OCI-LY3 (cell line): Measurements from ENCODE around the gene KIAA1328.

Experiments
- H2AFZ ChIP-seq: fragments of 200-600, 300-600 bp; shearing (Covaris generic); 2 replicates; pipeline ENCODE4 v1.6.0; 2014; ENCODE audit warnings: antibody characterized with exemption, low read depth, low read length
- H3K27ac ChIP-seq: fragments of 200-600, 300-600 bp; sonication (generic); 2 replicates; pipeline ENCODE4 v1.5.1; 2014; ENCODE audit warnings: mild to moderate bottlenecking, low read length, moderate library complexity, mixed read lengths
- H3K27me3 ChIP-seq: fragments of 200-600, 300-600 bp; sonication (generic); 2 replicates; pipeline ENCODE4 v1.6.1; 2014; ENCODE audit warnings: low read depth, low read length, mixed read lengths
- H3K36me3 ChIP-seq: fragments of 200-600, 300-600 bp; sonication (generic); replicated peaks from 2 replicates; pipeline ENCODE3; 2014; ENCODE audit warnings: low read depth, low read length, mixed read lengths
- H3K4me1 ChIP-seq: fragments of 300-600, 200-600 bp; sonication (generic); 2 replicates; pipeline ENCODE4 v1.6.1; 2014; ENCODE audit warnings: low read length, mixed read lengths
- H3K4me2 ChIP-seq: fragments of 200-600, 300-600 bp; sonication (generic); 2 replicates; pipeline ENCODE4 v1.6.1; 2014; ENCODE audit warnings: low read length, mixed read lengths
- H3K4me3 ChIP-seq: fragments of 300-600, 200-600 bp; sonication (generic); 2 replicates; pipeline ENCODE4 v1.5.1; 2014; ENCODE audit warnings: antibody characterized with exemption, mild to moderate bottlenecking, low read length, moderate library complexity
- H3K79me2 ChIP-seq: fragments of 300-600, 200-600 bp; shearing (Covaris generic); 2 replicates; pipeline ENCODE4 v1.6.1; 2014; ENCODE audit warnings: mild to moderate bottlenecking, low read length, mixed read lengths
- H3K9ac ChIP-seq: fragments of 300-600, 200-600 bp; shearing (Covaris generic); 2 replicates; pipeline ENCODE4 v1.6.0; 2014; ENCODE audit warnings: mild to moderate bottlenecking, low read length, moderate library complexity
- H3K9me3 ChIP-seq: fragments of 200-600, 300-600 bp; shearing (Covaris generic); 2 replicates; pipeline ENCODE4 v1.6.1; 2014; ENCODE audit warnings: low read length, mixed read lengths; ENCODE audit not compliant: insufficient read depth
- H4K20me1 ChIP-seq: fragments of 200-600, 300-600 bp; sonication (generic); 2 replicates; pipeline ENCODE4 v1.6.1; 2016; ENCODE audit warnings: low read length, mixed read lengths; ENCODE audit not compliant: insufficient read depth
- EZH2phosphoT487 ChIP-seq: fragments of 200-600 bp; shearing (Covaris generic); IDR thresholded peaks from 2 replicates; pipeline ENCODE4 v1.6.1; 2018; ENCODE audit warnings: antibody characterized with exemption, mixed run types, low read depth
- TF ChIP-seq, protein P1 (sequence below): fragments of 200-600, 300-600 bp; sonication (generic); IDR thresholded peaks from 2 replicates; pipeline ENCODE4 v1.5.1; 2014; ENCODE audit warnings: antibody characterized with exemption, low read length, low read depth

Gene KIAA1328

DNA sequence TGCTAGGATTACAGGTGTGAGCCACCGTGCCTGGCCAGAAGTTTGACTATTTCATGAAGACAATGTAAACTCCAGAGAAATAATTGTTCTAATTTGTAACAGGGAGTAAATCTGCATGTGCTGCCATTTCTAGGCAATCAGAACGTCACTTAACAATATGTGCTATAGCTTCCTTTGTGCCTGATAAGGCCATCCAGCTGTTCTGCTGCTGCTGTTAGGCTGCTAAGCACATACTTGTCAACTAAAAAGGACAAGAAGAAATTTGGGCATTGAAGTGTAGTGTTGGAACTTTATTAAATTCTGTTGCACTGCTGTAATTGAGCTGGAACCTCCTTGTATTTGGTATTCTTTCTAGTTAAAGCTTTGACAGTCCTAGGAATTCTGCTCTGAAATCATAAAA, 57.1 kb downstream of the KIAA1328 start:
- no peaks in the 10 kb centered on the region for H3K79me2 ChIP-seq
- no peak overlapping the region for H3K4me2 ChIP-seq
- H3K9me3 ChIP-seq, result no peaks in the 10 kb centered on the region

DNA sequence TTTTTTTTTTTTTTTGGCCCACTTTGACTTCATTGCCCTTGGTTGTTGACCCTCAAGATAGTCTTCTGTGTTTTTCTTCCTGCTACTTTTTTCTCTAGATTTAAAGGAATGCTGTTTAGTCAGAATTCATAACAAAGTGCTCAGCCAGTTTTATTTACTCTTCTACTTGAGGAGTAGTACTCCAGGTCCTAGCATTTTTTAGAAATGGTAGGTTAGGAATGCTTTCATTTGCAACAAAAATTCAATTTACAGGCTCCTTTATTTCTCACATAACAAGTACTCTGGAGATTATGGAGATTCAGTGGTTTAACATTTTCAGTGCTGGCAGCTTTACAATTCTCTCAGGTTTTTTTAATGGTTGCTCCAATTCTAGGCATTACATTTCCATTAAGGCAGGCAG, 58.2 kb downstream of the KIAA1328 start:
- H3K4me3 ChIP-seq, result no peak overlapping the region
- H3K4me2 ChIP-seq, result no peak overlapping the region
- no peaks in the 10 kb centered on the region for H3K27me3 ChIP-seq
- no peaks in the 10 kb centered on the region for H3K79me2 ChIP-seq
- H3K9me3 ChIP-seq, result no peaks in the 10 kb centered on the region
- no peaks in the 10 kb centered on the region for H3K36me3 ChIP-seq
- H2AFZ ChIP-seq, result no peak overlapping the region
- H3K4me1 ChIP-seq, result no peaks in the 10 kb centered on the region
- TF ChIP-seq EZH2phosphoT487, result no peak
- TF ChIP-seq, protein P1, sequence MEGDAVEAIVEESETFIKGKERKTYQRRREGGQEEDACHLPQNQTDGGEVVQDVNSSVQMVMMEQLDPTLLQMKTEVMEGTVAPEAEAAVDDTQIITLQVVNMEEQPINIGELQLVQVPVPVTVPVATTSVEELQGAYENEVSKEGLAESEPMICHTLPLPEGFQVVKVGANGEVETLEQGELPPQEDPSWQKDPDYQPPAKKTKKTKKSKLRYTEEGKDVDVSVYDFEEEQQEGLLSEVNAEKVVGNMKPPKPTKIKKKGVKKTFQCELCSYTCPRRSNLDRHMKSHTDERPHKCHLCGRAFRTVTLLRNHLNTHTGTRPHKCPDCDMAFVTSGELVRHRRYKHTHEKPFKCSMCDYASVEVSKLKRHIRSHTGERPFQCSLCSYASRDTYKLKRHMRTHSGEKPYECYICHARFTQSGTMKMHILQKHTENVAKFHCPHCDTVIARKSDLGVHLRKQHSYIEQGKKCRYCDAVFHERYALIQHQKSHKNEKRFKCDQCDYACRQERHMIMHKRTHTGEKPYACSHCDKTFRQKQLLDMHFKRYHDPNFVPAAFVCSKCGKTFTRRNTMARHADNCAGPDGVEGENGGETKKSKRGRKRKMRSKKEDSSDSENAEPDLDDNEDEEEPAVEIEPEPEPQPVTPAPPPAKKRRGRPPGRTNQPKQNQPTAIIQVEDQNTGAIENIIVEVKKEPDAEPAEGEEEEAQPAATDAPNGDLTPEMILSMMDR, result no peak
- no peak overlapping the region for H3K9ac ChIP-seq
- no peak overlapping the region for H3K27ac ChIP-seq
- no peaks in the 10 kb centered on the region for H4K20me1 ChIP-seq

More for the DNA sequence above, 57.1 kb downstream of the KIAA1328 start:
- Histone ChIP-seq H3K9ac (no peak overlapping the region), H3K4me1 (no peaks in the 10 kb centered on the region), H3K36me3 (no peaks in the 10 kb centered on the region), H2AFZ (no peak overlapping the region), H3K4me3 (no peak overlapping the region), H4K20me1 (no peaks in the 10 kb centered on the region), H3K27ac (no peak overlapping the region), H3K27me3 (no peaks in the 10 kb centered on the region)
- TF ChIP-seq, protein P1, result no peak
- no peak for TF ChIP-seq EZH2phosphoT487

DNA sequence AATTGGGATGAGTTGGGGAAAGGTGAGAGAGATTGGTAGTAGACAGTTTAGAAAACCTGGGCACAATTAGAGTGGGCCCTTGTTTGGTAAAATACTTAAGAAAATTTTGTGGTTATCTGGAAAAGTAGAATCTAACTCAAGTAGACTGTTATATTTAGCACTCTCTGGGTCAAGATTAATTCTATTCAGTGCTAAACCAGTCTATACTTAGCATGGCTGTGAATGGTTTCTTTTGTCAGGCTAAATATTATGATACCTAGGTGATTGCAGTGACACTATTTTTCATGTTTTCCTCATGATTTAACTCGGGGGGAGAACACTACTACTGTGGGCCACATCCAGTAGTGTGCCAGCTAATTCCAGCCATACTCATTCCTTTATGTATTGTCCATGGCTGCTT, 58.9 kb downstream of the KIAA1328 start:
- H3K4me2 ChIP-seq, result no peak overlapping the region
- H2AFZ ChIP-seq, result no peak overlapping the region
- H3K27me3 ChIP-seq, result no peaks in the 10 kb centered on the region
- no peak for TF ChIP-seq EZH2phosphoT487
- TF ChIP-seq, protein P1, result no peak
- no peak overlapping the region for H3K27ac ChIP-seq
- H3K4me3 ChIP-seq, result no peak overlapping the region
- no peaks in the 10 kb centered on the region for H3K9me3 ChIP-seq
- no peaks in the 10 kb centered on the region for H3K4me1 ChIP-seq
- no peaks in the 10 kb centered on the region for H3K36me3 ChIP-seq
- H4K20me1 ChIP-seq, result no peaks in the 10 kb centered on the region
- H3K9ac ChIP-seq, result no peak overlapping the region
- H3K79me2 ChIP-seq, result no peaks in the 10 kb centered on the region

DNA sequence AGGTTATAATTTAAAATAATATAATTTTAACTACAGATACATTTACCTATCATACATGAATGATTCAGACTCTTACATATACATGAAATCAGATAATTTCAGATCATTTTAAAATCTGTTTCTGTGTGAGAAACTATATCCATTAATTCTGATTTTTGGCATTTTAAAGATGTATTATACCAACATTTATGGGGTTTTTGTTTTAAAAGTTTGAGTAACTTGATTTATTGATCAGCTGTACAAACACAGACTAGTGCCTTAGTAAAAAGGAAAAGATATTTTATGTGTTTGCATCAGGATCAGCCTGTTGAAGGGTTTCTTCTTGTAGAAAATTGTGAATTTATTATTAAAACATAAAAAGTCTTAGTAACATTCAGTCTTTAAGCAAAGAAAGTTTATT, 59.9 kb downstream of the KIAA1328 start:
- H3K27me3 ChIP-seq, result no peaks in the 10 kb centered on the region
- H3K79me2 ChIP-seq, result no peaks in the 10 kb centered on the region
- no peaks in the 10 kb centered on the region for H3K9me3 ChIP-seq
- H4K20me1 ChIP-seq, result no peaks in the 10 kb centered on the region
- H3K4me1 ChIP-seq, result no peaks in the 10 kb centered on the region
- H3K4me3 ChIP-seq, result no peak overlapping the region
- no peak overlapping the region for H3K27ac ChIP-seq
- H2AFZ ChIP-seq, result no peak overlapping the region
- no peak overlapping the region for H3K4me2 ChIP-seq
- TF ChIP-seq, protein P1, result no peak
- no peak overlapping the region for H3K9ac ChIP-seq
- H3K36me3 ChIP-seq, result no peaks in the 10 kb centered on the region
